VCaP (cell line): ENCODE data around the gene ANKDD1B.
"Not testable (repeated sequence)": the region's sequence is repeated elsewhere in the genome, so short reads cannot be mapped to it uniquely, and the experiment has no call there.

ENCODE experiments used
- H3K27ac ChIP-seq: fragments of 450-650 bp; 2 replicates; pipeline ENCODE4 v1.5.1; 2017
- CTCF ChIP-seq: fragments of 450-650 bp; conservative IDR thresholded peaks from 2 replicates; pipeline ENCODE4 v1.5.1; 2017; ENCODE audit warnings: mild to moderate bottlenecking, moderate library complexity

ANKDD1B gene

GRCh38 chr5:75611311-75612225 is at the start of gene ANKDD1B:
Gene ANKDD1B (plus strand): TSS chr5:75611453. CDS start chr5:75611635, 182 bp downstream.
- no peak within 1 kb of the TSS for H3K27ac ChIP-seq
- no peak for TF ChIP-seq CTCF

GRCh38 chr5:75565991-75566709 is 45.1 kb upstream of the ANKDD1B start:
- not testable (repeated sequence) for H3K27ac ChIP-seq

- no peak for TF ChIP-seq CTCF
- no peak overlapping the region for H3K27ac ChIP-seq
Measured at GRCh38 chr5:75566710-75567309, 44.4 kb upstream of the ANKDD1B start.

- no peak for TF ChIP-seq CTCF
- no peak overlapping the region for H3K27ac ChIP-seq
Measured at GRCh38 chr5:75567710-75568109, 43.5 kb upstream of the ANKDD1B start.

GRCh38 chr5:75568202-75568601 is 43.1 kb upstream of the ANKDD1B start:
- TF ChIP-seq CTCF, result no peak
- no peak overlapping the region for H3K27ac ChIP-seq

GRCh38 chr5:75571547-75571946 is 39.7 kb upstream of the ANKDD1B start:
- no peak for TF ChIP-seq CTCF
- H3K27ac ChIP-seq, result no peak overlapping the region

GRCh38 chr5:75574791-75575190 is 36.5 kb upstream of the ANKDD1B start:
- no peak for TF ChIP-seq CTCF
- no peak overlapping the region for H3K27ac ChIP-seq

- not testable (repeated sequence) for H3K27ac ChIP-seq
Measured at GRCh38 chr5:75578280-75578679, 33.0 kb upstream of the ANKDD1B start.
